Psoas muscle (tissue), 8 donors: Measurements from ENCODE around the gene KCNJ2. TPM values are rescaled to one million over a fixed set of nuclear protein-coding genes. Genes with fewer than 3 reads are reported as not detected.

Experiments used
- ATAC-seq, 4 donors: fragments of 200-7000 bp; cut with Tn5 transposase; one replicate each; pipeline ENCODE4 v1.9.1; 2020; ENCODE audit warnings: moderate library complexity in 3 of 4, mild to moderate bottlenecking in 2 of 4
- DNase-seq, 2 donors: peaks; one replicate each; pipeline ENCODE4 v3.0.0-alpha.2; 2020
- H3K27ac ChIP-seq: fragments of 200-600 bp; one replicate; pipeline ENCODE4 v1.8.0; 2022
- H3K27me3 ChIP-seq, 3 donors: fragments of 200-600 bp in 1 of 3; one replicate each; pipeline versions ENCODE4 v1.6.1 to v1.8.0; 2013 to 2022; ENCODE audit warnings: low read length in 2 of 3, mild to moderate bottlenecking in 2 of 3, moderate library complexity in 1 of 3; ENCODE audit not compliant: insufficient read depth in 3 of 3
- H3K36me3 ChIP-seq, 2 donors: fragments of 200-600 bp in 1 of 2; one replicate each; pipeline versions ENCODE4 v1.6.1 to v1.8.0; 2013 to 2022; ENCODE audit warnings: low read depth in 1 of 2, mild to moderate bottlenecking in 1 of 2, moderate library complexity in 1 of 2; ENCODE audit not compliant: insufficient read depth in 1 of 2
- H3K4me1 ChIP-seq: fragments of 200-600 bp; one replicate; pipeline ENCODE4 v1.8.0; 2022
- H3K4me3 ChIP-seq: fragments of 200-600 bp; one replicate; pipeline ENCODE4 v1.8.0; 2022; ENCODE audit warnings: mild to moderate bottlenecking
- H3K9me3 ChIP-seq: fragments of 200-600 bp; one replicate; pipeline ENCODE4 v1.8.0; 2022
- WGBS, 3 donors: extraction: QIAGEN DNeasy Blood & Tissue Kit; methylation state at CpG; one replicate each; pipeline versions ENCODE4 v1.1.6 to v1.1.7; 2013; 5-methylcytosine and 5-hydroxymethylcytosine counted together
- intact Hi-C, 2 donors: fragments of 100-400 bp; cut with DNase I; formaldehyde crosslinking; loops; one replicate each; pipeline versions ENCODE4 v1.11.0 to v1.14.2; 2022
- polyA plus RNA-seq, 3 donors: library from polyadenylated mRNA; stranded (reverse); fragments of 200-250 nt; gene quantifications; one replicate each; pipeline ENCODE4 v1.2.3, GENCODE V29; 2013
- total RNA-seq, 4 donors: library from RNA; stranded (reverse); fragmentation: NEBNext Ultra II Directional in 2 of 4; extraction: Animal tissue kit (Norgen Biotek cat#: 25700) in 2 of 4; gene quantifications; one replicate each; pipeline versions ENCODE4 v1.2.1 to v1.2.4, GENCODE V29; 2021 to 2023
- TF ChIP-seq, protein P1 (sequence below): fragments of 200-600 bp; IDR thresholded peaks from one replicate; pipeline ENCODE4 v1.8.0; 2022; ENCODE audit warnings: antibody characterized with exemption
- donor health status: healthy with polysubstance abuse.
- donor health status: DM: no; HTN: no; CAD: no; lungs with moderate emphysema.
- donor health status: Bipolar disorder and iron deficiency.
- donor health status: healthy.
- donor health status: DM: yes; HTN: yes; CAD: no.
- donor health status: DM: no; HTN: no; CAD: no.
- donor health status: DM: no; HTN: no; CAD: no.
- donor health status: DM: yes; HTN: yes; CAD: no.

The KCNJ2 gene
- total and polyA plus RNA-seq, 7 donors: 0.33 to 17.7 (median 7.9) TPM

DNA sequence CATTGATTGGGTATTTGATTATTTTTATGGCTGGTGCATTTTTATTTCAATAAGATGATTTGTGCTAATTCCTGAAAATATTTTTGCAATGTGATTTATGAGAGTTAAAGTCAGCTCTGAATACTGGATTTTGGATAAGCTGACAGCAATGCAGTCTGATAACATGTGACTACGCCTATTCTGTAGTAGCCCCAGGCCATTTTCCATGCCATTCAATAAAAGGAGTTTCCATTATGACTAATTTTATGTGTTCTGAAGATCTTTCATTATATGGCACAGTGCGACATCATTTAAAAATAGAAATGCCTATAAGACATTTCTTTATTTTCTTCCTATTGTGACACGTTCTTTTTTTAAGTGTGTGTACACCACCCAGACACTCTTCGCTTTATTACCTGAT is 46.3 kb downstream of the KCNJ2 start:
- Histone ChIP-seq H3K36me3 (no peaks in the 10 kb centered on the region), H3K9me3 (no peaks in the 10 kb centered on the region), H3K4me3 (no peak overlapping the region), H3K4me1 (no peaks in the 10 kb centered on the region), H3K27me3 (no peaks in the 10 kb centered on the region), H3K27ac (no peak overlapping the region)
- TF ChIP-seq, protein P1, sequence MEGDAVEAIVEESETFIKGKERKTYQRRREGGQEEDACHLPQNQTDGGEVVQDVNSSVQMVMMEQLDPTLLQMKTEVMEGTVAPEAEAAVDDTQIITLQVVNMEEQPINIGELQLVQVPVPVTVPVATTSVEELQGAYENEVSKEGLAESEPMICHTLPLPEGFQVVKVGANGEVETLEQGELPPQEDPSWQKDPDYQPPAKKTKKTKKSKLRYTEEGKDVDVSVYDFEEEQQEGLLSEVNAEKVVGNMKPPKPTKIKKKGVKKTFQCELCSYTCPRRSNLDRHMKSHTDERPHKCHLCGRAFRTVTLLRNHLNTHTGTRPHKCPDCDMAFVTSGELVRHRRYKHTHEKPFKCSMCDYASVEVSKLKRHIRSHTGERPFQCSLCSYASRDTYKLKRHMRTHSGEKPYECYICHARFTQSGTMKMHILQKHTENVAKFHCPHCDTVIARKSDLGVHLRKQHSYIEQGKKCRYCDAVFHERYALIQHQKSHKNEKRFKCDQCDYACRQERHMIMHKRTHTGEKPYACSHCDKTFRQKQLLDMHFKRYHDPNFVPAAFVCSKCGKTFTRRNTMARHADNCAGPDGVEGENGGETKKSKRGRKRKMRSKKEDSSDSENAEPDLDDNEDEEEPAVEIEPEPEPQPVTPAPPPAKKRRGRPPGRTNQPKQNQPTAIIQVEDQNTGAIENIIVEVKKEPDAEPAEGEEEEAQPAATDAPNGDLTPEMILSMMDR: no peak
- DNase-seq: no peak
- intact Hi-C loops: no loop called here
- no peak for ATAC-seq
- 93 to 98% (median 94%) methylated on average over 4 of the region's 4 CpGs for WGBS, 3 donors

DNA sequence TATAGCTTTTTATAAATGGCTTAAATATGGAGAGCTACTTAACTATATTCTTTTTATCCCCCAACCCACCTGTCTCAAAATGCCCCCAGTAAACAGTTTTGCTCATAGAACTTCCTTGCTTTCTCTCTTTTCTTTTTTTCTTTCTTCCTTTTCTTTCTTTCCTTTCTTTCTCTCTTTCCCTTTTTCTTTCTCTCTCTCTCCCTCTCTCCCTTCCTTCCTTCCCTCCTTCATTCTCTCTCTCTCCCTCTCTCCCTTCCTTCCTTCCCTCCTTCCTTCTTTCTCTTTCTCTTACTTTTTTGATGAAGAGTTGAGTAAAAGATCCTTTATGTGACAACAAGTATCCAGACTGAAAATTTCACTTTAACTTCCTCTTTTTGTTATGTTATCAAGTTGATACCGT is 48.2 kb downstream of the KCNJ2 start:
- H3K4me1 ChIP-seq: no peaks in the 10 kb centered on the region
- TF ChIP-seq, protein P1: no peak
- DNase-seq: no peak
- WGBS, 3 donors: 79 to 86% (median 85%) methylated on average over 1 of the region's 1 CpG
- H3K27me3 ChIP-seq: no peaks in the 10 kb centered on the region
- no peak overlapping the region for H3K27ac ChIP-seq
- intact Hi-C loops: no loop called here
- no peaks in the 10 kb centered on the region for H3K36me3 ChIP-seq
- no peak overlapping the region for H3K4me3 ChIP-seq
- ATAC-seq: no peak
- H3K9me3 ChIP-seq: no peaks in the 10 kb centered on the region

DNA sequence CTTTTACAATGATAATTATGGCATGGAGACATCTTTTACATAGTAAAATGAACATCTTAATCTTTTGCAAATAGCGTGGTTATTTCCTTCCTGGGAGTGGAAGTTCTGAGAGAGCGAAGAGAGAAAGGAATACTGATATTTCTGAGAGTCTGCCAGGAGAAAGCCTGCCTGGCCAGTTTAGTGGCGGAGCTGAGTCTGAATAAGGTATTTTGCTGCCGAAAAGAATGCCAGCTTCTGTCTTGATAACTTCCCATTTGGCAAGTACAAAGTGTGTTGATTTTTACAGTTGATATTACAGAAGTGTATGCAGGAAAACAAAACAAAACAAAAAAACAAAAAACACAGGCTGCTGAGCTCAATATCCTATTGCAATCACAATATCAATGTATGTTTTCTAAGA is 55.9 kb downstream of the KCNJ2 start:
- 62 to 76% (median 62%) methylated on average over 4 of the region's 4 CpGs for WGBS, 3 donors
- no peaks in the 10 kb centered on the region for H3K27me3 ChIP-seq
- no peak overlapping the region for H3K27ac ChIP-seq
- TF ChIP-seq, protein P1: no peak
- H3K9me3 ChIP-seq: no peaks in the 10 kb centered on the region
- no peaks in the 10 kb centered on the region for H3K4me1 ChIP-seq
- intact Hi-C loops: no loop called here
- no peak overlapping the region for H3K4me3 ChIP-seq
- no peak for ATAC-seq
- DNase-seq: no peak
- no peaks in the 10 kb centered on the region for H3K36me3 ChIP-seq

Other genes with a start within 250 kb of the KCNJ2 start
- not detected for gene KCNJ16, start 94.3 kb upstream of the KCNJ2 start, total RNA-seq
- gene KCNJ16, start 94.3 kb upstream of the KCNJ2 start, polyA plus RNA-seq: under 1 TPM in 2 of 3 donors, not detected in 1; 0.04 to 0.27 TPM